VCaP (cell line): Measurements from ENCODE around the gene RGPD4.

ENCODE experiments used
- H3K27ac ChIP-seq: fragments of 450-650 bp; 2 replicates; pipeline ENCODE4 v1.5.1; 2017
- TF ChIP-seq, protein P1 (sequence below): fragments of 450-650 bp; conservative IDR thresholded peaks from 2 replicates; pipeline ENCODE4 v1.5.1; 2017; ENCODE audit warnings: mild to moderate bottlenecking, moderate library complexity

Gene RGPD4

DNA sequence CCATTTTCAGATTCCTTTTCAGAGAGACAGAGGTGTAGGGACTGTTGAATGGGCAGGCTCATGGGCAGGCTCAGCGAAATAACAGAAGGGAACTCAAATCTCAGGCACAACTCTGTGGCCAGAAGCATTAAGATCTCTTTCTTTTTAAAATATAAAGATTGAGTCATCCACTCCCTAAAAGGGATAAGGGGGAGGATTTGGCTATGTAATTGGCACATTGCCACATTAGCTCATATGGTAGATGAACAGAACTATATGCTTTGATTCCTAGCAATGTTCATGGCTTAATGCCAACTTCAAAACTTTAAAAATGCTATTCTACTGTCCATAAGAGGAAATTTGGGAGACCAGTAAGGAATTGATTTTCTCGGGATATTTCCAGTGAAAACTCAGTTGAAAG, 105.8 kb downstream of the RGPD4 start:
- no peak overlapping the region for H3K27ac ChIP-seq

DNA sequence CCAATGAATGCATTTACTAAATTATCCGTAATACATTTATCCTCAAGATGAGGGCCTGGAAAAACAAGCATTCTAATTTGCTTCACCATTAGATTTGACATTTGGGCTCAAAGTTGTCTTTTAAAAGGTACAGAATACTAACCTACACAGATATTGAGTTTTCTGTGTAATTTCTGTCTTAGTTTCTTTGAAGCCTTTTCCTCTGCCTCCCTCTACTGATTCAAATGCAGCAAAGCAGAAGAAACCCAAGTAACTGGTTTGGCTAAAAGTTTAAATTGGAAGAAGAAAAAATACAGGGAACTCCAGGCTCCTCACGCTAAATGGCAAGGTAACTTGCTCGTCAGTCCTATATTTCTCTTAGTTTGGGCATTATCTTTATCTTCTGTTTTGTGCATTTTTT, 106.3 kb downstream of the RGPD4 start:
- TF ChIP-seq, protein P1, sequence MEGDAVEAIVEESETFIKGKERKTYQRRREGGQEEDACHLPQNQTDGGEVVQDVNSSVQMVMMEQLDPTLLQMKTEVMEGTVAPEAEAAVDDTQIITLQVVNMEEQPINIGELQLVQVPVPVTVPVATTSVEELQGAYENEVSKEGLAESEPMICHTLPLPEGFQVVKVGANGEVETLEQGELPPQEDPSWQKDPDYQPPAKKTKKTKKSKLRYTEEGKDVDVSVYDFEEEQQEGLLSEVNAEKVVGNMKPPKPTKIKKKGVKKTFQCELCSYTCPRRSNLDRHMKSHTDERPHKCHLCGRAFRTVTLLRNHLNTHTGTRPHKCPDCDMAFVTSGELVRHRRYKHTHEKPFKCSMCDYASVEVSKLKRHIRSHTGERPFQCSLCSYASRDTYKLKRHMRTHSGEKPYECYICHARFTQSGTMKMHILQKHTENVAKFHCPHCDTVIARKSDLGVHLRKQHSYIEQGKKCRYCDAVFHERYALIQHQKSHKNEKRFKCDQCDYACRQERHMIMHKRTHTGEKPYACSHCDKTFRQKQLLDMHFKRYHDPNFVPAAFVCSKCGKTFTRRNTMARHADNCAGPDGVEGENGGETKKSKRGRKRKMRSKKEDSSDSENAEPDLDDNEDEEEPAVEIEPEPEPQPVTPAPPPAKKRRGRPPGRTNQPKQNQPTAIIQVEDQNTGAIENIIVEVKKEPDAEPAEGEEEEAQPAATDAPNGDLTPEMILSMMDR: peak; percentile 83
- no peak overlapping the region for H3K27ac ChIP-seq

More for the DNA sequence above, 105.8 kb downstream of the RGPD4 start:
- TF ChIP-seq, protein P1: no peak

DNA sequence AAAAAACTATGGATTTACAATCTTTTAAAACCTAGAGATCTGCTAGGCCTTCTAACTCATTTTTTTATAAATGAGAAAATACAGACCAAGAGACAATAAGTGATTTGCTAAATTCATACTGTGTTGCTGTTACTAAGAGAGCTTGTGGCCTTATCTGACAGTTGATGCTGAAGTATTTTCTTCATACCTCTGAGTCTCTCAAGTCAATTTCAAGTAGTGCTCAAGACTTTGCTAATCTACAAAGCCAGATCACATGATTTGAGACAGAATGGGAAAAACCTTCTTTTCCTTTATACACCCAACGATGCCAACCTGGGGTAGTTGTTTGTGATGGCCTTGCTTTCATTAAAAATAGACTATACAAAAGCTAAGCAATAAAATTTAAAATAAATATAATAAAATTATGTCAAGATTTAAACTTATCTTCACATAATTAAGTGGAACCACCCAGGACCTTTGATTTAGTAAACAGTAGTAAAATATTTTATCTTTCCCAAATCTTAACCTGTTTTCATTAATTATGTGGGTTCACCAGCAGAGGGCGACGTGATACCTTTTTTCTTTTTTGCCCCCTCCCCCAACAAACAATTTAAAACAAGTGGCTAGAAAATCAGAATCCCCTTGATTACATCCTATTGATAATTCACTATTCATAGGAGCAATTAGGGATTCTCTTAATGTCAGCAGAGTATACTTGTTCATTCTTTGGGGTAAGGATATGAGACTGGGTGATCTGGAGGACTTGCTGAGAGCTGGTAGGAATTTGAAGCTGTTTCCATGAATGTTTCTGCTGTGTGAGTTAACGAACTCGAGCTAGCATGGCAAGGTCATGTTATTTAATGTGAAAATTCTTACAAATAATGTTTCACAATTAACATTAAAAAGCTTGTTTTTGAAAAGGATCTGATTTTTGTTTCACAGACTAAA, 110.0 kb downstream of the RGPD4 start:
- H3K27ac ChIP-seq: no peak overlapping the region
- TF ChIP-seq, protein P1: peak; percentile 68
